GM12865 (cell line): ENCODE results near the gene RPL39.
A peak's percentile ranks its signal among the peaks of the same experiment; 100 is the strongest.
"Not testable (repeated sequence)": the region's sequence is repeated elsewhere in the genome, so short reads cannot be mapped to it uniquely, and the experiment has no call there.

Experiments
- DNase-seq: peaks from one replicate; pipeline ENCODE4 v3.0.0; 2010; ENCODE audit warnings: low read depth
- H3K4me3 ChIP-seq: 2 replicates; pipeline ENCODE4 v1.5.1; 2011; ENCODE audit warnings: mild to moderate bottlenecking, low read depth, low read length, control low read depth
- CTCF ChIP-seq: IDR thresholded peaks from 2 replicates; pipeline ENCODE4 v1.5.1; 2011; ENCODE audit warnings: low read length, control low read depth, low read depth, inconsistent platforms; ENCODE audit not compliant: insufficient read depth; ENCODE audit errors: missing control alignments

Gene RPL39

GRCh38 chrX:119791437-119792231, at the start of gene RPL39:
TSS of gene RPL39 (minus strand) at chrX:119791630. CDS start at chrX:119791576, 54 bp downstream.
- no peak for TF ChIP-seq CTCF
- peak; percentile 93 for DNase-seq
- H3K4me3 ChIP-seq: peak within 1 kb of the TSS; percentile 86

DNA sequence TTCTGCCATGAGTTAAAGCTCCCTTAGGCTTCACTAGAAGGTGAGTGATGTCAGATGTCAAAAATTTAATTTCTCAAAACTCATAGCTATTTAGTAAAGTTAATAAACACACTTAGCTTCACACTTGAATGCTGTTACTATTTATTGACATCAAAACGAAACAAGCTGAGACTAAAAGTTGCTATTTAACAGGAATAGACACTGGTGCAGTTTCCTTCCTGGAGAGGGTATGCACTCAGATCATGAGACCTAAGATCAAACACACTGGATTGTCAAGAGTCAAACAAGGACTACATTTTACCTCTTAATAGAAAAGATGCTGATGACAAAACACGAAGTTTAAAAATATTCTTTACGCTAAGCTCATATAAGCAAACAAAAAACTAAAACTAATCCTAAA, 42.5 kb upstream of the RPL39 start:
- H3K4me3 ChIP-seq: no peak overlapping the region
- TF ChIP-seq CTCF: no peak
- DNase-seq: no peak

DNA sequence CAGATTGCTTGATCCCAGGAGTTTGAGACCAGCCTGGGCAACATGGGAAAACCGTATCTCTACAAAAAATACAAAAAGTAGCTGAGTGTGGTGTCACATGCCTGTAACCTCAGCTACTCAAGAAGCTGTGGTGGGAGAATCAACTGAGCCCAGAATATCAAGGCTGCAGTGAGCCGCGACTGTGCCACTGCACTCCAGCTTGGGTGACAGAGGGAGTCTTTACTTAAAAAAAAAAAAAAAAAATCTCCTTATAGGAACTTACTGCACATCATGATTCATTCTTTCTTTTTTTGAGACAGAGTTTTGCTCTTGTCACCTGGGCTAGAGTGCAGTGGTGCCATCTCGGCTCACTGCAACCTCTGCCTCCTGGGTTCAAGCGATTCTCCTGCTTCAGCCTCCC, 37.0 kb upstream of the RPL39 start:
- DNase-seq: no peak
- H3K4me3 ChIP-seq: no peak overlapping the region
- no peak for TF ChIP-seq CTCF

GRCh38 chrX:119826399-119826959, 35.0 kb upstream of the RPL39 start:
- no peak for TF ChIP-seq CTCF
- DNase-seq: peak; percentile 32
- no peak overlapping the region for H3K4me3 ChIP-seq

DNA sequence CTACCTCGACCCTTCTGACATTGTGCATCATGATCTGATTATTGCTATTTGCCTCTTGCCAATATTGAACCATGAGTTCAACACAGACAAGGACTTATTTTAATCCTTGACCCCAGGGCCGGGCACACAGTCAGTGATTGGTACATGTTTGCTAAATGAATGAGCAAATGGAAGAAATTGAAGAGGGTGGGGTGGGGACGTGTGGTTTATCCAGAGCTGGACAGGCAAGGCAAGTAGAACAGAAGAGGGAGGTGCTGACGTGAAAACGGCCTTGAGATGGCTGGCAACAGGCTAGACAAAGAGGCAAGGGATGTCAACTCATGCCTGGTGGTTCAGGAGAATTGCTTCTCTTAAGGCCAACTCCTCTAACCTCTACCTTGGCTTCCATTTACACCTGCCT, 32.8 kb upstream of the RPL39 start:
- not testable (repeated sequence) for DNase-seq, H3K4me3 ChIP-seq

DNA sequence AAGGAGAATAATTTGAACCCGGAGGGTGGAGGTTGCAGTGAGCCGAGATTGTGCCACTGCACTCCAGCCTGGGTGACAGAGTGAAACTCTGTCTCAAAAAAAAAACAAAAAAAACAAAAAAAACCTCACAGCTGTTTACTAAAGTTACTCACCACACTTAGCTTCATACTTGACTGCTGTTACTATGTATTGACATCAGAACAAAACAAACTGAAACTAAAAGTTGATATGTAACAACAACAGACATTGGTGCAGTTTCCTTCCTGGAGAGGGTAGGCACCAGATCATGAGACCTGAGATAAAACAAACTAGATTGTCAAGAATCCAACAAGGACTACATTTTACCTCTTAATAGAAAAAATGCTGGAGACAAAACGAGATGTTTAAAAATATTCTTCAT, 30.3 kb upstream of the RPL39 start:
- peak; percentile 63 for DNase-seq
- not testable (repeated sequence) for H3K4me3 ChIP-seq

GRCh38 chrX:119817130-119817690, 25.8 kb upstream of the RPL39 start:
- TF ChIP-seq CTCF: no peak
- H3K4me3 ChIP-seq: no peak overlapping the region
- DNase-seq: no peak

DNA sequence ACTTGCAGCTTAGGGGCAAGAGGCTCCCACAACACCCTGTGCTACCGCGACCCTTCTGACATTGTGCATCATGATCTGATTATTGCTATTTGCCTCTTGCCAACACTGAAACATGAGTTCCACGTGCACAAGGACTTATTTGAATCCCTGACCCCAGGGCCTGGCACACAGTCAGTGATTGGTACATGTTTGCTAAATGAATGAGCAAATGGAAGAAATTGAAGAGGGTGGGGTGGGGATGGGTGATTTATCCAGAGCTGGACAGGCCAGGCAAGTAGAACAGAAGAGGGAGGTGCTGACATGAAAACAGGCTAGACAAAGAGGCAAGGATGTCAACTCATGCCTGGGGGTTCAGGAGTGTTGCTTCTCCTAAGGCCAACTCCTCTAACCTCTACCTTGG, 24.9 kb upstream of the RPL39 start:
- H3K4me3 ChIP-seq: no peak overlapping the region
- no peak for TF ChIP-seq CTCF

More for the DNA sequence above, 24.9 kb upstream of the RPL39 start:
- no peak for DNase-seq
